GM12878 (cell line): Measurements from ENCODE around the gene JCHAIN. TPM values are rescaled to one million over a fixed set of nuclear protein-coding genes. Genes with fewer than 3 reads are reported as not detected.

Experiments
- ATAC-seq: fragments of 200-7000 bp; cut with Tn5 transposase; 3 replicates; pipeline ENCODE4 v1.9.1; 2020; ENCODE audit warnings: mild to moderate bottlenecking, moderate library complexity
- BruUV-seq: library from RNA; stranded (reverse); fragments of 400-500 nt; replicated peaks from 2 replicates; lab custom pipeline; 2021; lab: Mats Ljungman, UMichigan
- CTCF ChIA-PET: fragments of 300-600 bp; sonication (Branson Sonifier 250); formaldehyde crosslinking; extraction: SDS; loops from one replicate; lab custom pipeline; 2021; ENCODE audit warnings: inconsistent platforms; lab: Yijun Ruan, JAX
- POLR2A ChIA-PET: fragments of 350-600 bp; formaldehyde crosslinking; extraction: SDS; loops from one replicate; lab custom pipeline; 2021; ENCODE audit warnings: inconsistent platforms; lab: Charles Lee
- RAD21 ChIA-PET: fragments of 300-600 bp; sonication (Branson Sonifier 250); formaldehyde crosslinking; loops from one replicate; lab custom pipeline; 2023; ENCODE audit warnings: antibody characterized with exemption; ENCODE audit not compliant: unreplicated experiment; lab: Charles Lee
- SMC1A ChIA-PET: fragments of 300-600 bp; sonication (Branson Sonifier 250); formaldehyde crosslinking; loops from one replicate; lab custom pipeline; 2023; ENCODE audit not compliant: unreplicated experiment, uncharacterized antibody; lab: Charles Lee
- DNase-seq: peaks from one replicate; pipeline ENCODE4 v3.0.0-alpha.2; 2011; ENCODE audit warnings: low read depth, low spot score
- FAIRE-seq: peaks from 3 replicates; lab custom pipeline; 2011; peaks lifted over from hg19 to GRCh38; lab: Jason Lieb, UNC
- H2AFZ ChIP-seq: 2 replicates; pipeline ENCODE4 v1.6.0; 2011; ENCODE audit warnings: low read depth, low read length, control low read depth; ENCODE audit not compliant: control insufficient read depth
- H3K27ac ChIP-seq: 2 replicates; pipeline ENCODE4 v1.5.1; 2011; ENCODE audit warnings: control low read depth; ENCODE audit not compliant: control insufficient read depth, insufficient read depth
- H3K27me3 ChIP-seq, 2 experiments: replicated peaks in 1 of 2; 2 replicates each; pipeline versions ENCODE4 v1.6.0 to v1.6.1; 2011; ENCODE audit warnings: low read length in 1 of 2; ENCODE audit not compliant: control insufficient read depth in 2 of 2, insufficient read depth in 2 of 2
- H3K36me3 ChIP-seq, 2 experiments: 2 replicates each; pipeline ENCODE4 v1.5.1; 2011; ENCODE audit warnings: low read length in 1 of 2; ENCODE audit not compliant: control insufficient read depth in 2 of 2, insufficient read depth in 2 of 2
- H3K4me1 ChIP-seq: 2 replicates; pipeline ENCODE4 v1.6.1; 2011; ENCODE audit warnings: mild to moderate bottlenecking, low read length, moderate library complexity, mixed read lengths; ENCODE audit not compliant: control insufficient read depth, insufficient read depth
- H3K4me2 ChIP-seq: 2 replicates; pipeline ENCODE4 v1.6.0; 2011; ENCODE audit warnings: control low read depth; ENCODE audit not compliant: control insufficient read depth, insufficient read depth
- H3K4me3 ChIP-seq: fragments of 200-600 bp; sonication (generic); 2 replicates; pipeline ENCODE4 v1.5.1; 2016
- H3K79me2 ChIP-seq: 2 replicates; pipeline ENCODE4 v1.6.0; 2011; ENCODE audit warnings: low read length; ENCODE audit not compliant: control insufficient read depth, insufficient read depth
- H3K9ac ChIP-seq: 2 replicates; pipeline ENCODE4 v1.8.0; 2011; ENCODE audit warnings: low read length, control low read depth, mixed read lengths; ENCODE audit not compliant: control insufficient read depth, insufficient read depth
- H3K9me3 ChIP-seq: replicated peaks from 3 replicates; pipeline ENCODE4 v1.5.1; 2011; ENCODE audit warnings: mild to moderate bottlenecking, low read length; ENCODE audit not compliant: control insufficient read depth, insufficient read depth
- H4K20me1 ChIP-seq: 2 replicates; pipeline ENCODE4 v1.6.0; 2011; ENCODE audit not compliant: control insufficient read depth, insufficient read depth
- ASH2L ChIP-seq: fragments of 300-600, 200-600 bp; sonication (generic); IDR thresholded peaks from 2 replicates; pipeline ENCODE4 v1.6.1; 2017; ENCODE audit warnings: low read depth, mild to moderate bottlenecking, borderline replicate concordance
- CHD4 ChIP-seq: fragments of 200-600 bp; sonication (generic); IDR thresholded peaks from 2 replicates; pipeline ENCODE4 v1.6.1; 2016; ENCODE audit warnings: mild to moderate bottlenecking
- EZH2 ChIP-seq: IDR thresholded peaks from 2 replicates; pipeline ENCODE4 v1.6.1; 2012; ENCODE audit warnings: low read depth, mild to moderate bottlenecking, control low read depth, inconsistent platforms, low read length, borderline replicate concordance; ENCODE audit not compliant: control insufficient read depth
- MEF2B ChIP-seq: fragments of 450-650 bp; IDR thresholded peaks from 2 replicates; pipeline ENCODE4 v1.6.1; 2018; ENCODE audit warnings: mild to moderate bottlenecking, moderate library complexity; ENCODE audit not compliant: partially characterized antibody, poor library complexity, severe bottlenecking
- MTA3 ChIP-seq: IDR thresholded peaks from 2 replicates; pipeline ENCODE4 v1.6.1; 2012; ENCODE audit warnings: low read length, inconsistent platforms, borderline replicate concordance
- NFYB ChIP-seq: IDR thresholded peaks from 2 replicates; pipeline ENCODE4 v1.6.1; 2011; ENCODE audit warnings: low read depth, mild to moderate bottlenecking, low read length, improper control_type of control experiment, moderate library complexity; ENCODE audit not compliant: insufficient read depth
- POLR2AphosphoS5 ChIP-seq: IDR thresholded peaks from 2 replicates; pipeline ENCODE4 v1.6.1; 2011; ENCODE audit warnings: mild to moderate bottlenecking, low read length, inconsistent platforms
- RELA ChIP-seq: fragments of 450-650 bp; IDR thresholded peaks from 2 replicates; pipeline ENCODE4 v1.8.0; 2014; ENCODE audit warnings: borderline replicate concordance; ENCODE audit not compliant: partially characterized antibody
- SUZ12 ChIP-seq: fragments of 200-600 bp; sonication (generic); IDR thresholded peaks from one replicate; pipeline ENCODE4 v1.6.1; 2018; ENCODE audit warnings: antibody characterized with exemption, mild to moderate bottlenecking; ENCODE audit not compliant: unreplicated experiment
- TARDBP ChIP-seq: IDR thresholded peaks from 2 replicates; pipeline ENCODE4 v1.6.1; 2016; ENCODE audit warnings: borderline replicate concordance
- YBX1 ChIP-seq: fragments of 450-650 bp; IDR thresholded peaks from 2 replicates; pipeline ENCODE4 v1.6.1; 2016; ENCODE audit warnings: antibody characterized with exemption
- ZNF217 ChIP-seq: fragments of 450-650 bp; IDR thresholded peaks from 2 replicates; pipeline ENCODE4 v1.6.1; 2017; ENCODE audit warnings: antibody characterized with exemption, mild to moderate bottlenecking
- WGBS: methylation state at CpG from one replicate; pipeline ENCODE4 v1.1.6; 2016; ENCODE audit warnings: low lambda C conversion rate; ENCODE audit not compliant: insufficient replicate concordance, insufficient coverage; ENCODE audit errors: missing lambda C conversion rate; 5-methylcytosine and 5-hydroxymethylcytosine counted together
- in situ Hi-C: fragments of 300-500 bp; cut with MboI; formaldehyde crosslinking; loops from 9 replicates; pipeline ENCODE4 v1.14.3; 2018; ENCODE audit warnings: mixed read lengths
- intact Hi-C: fragments of 100-400 bp; cut with micrococcal nuclease; formaldehyde crosslinking; loops from one replicate; pipeline ENCODE4 v1.14.2; 2022; ENCODE audit not compliant: unreplicated experiment
- polyA plus RNA-seq, 11 experiments: library from polyadenylated mRNA; depleted of rRNA in 4 of 11; unstranded in 6 of 11; stranded (reverse) in 5 of 11; fragments of >200 nt; fragmentation: Nextera tagmentation in 4 of 11; fragmentation: Illumina TruSeq in 1 of 11; extraction: Ambion mirVana in 4 of 11; extraction: Trizol in 1 of 11; gene quantifications; 1 replicate in 1 of 11; 2 replicates in 10 of 11; pipeline versions ENCODE4 v1.2.1 to v1.2.3, GENCODE V29; 2011 to 2016; ENCODE audit warnings: inconsistent platforms in 2 of 11, missing spikeins in 2 of 11, low read depth in 1 of 11
- total RNA-seq, 4 experiments: library from RNA; depleted of rRNA in 3 of 4; stranded (reverse); fragments of >200 nt in 3 of 4; fragmentation: Illumina TruSeq in 1 of 4; extraction: Trizol in 1 of 4; gene quantifications; 2 replicates each; pipeline versions ENCODE4 v1.2.1 to v1.2.3, GENCODE V29; 2013 to 2021
- TF ChIP-seq, protein P1 (sequence below): IDR thresholded peaks from 2 replicates; pipeline ENCODE4 v1.6.1; 2012; ENCODE audit warnings: low read depth, low read length, improper control_type of control experiment
- TF ChIP-seq, protein P2 (sequence below): fragments of 150-350 bp; IDR thresholded peaks from 2 replicates; pipeline ENCODE4 v1.6.1; 2014; ENCODE audit warnings: mild to moderate bottlenecking, low read depth, low read length

Gene JCHAIN
- total and polyA plus RNA-seq, 10 of the 15 experiments (the other 5 are each of a cell fraction or from before 2014, with no cell fraction given) = 188 to 1,045 (median 486) TPM

GRCh38 chr4:70632028-70632427 lies 34.3 kb downstream of the JCHAIN start:
- no peak overlapping the region for H3K4me3 ChIP-seq
- H3K27me3 ChIP-seq = no peaks in the 10 kb centered on the region
- no peak overlapping the region for H3K4me2 ChIP-seq
- intact Hi-C loops = no loop called here
- no peaks in the 10 kb centered on the region for H3K4me1 ChIP-seq
- no peak for FAIRE-seq
- no peak overlapping the region for H2AFZ ChIP-seq
- no peak for DNase-seq
- RAD21 ChIA-PET = no interaction called here
- H3K27ac ChIP-seq = no peak overlapping the region
- CTCF ChIA-PET = interaction anchor here (0.6 kb wide), 2 partner anchors 10 to 551 kb away, joined by 3 read pairs; no protein-coding TSS in a partner anchor
- no peaks in the 10 kb centered on the region for H3K79me2 ChIP-seq
- H3K9me3 ChIP-seq = no peaks in the 10 kb centered on the region
- 15% methylated on average over 1 of the region's 1 CpG for WGBS
- no peaks in the 10 kb centered on the region for H4K20me1 ChIP-seq
- H3K36me3 ChIP-seq = no peaks in the 10 kb centered on the region
- SMC1A ChIA-PET = no interaction called here
- no peak overlapping the region for H3K9ac ChIP-seq
- no peak for TF ChIP-seq MEF2B
- TF ChIP-seq, all 136 proteins: peak for 0
- no TSS peak for BruUV-seq
- no peak for ATAC-seq
- in situ Hi-C loops = no loop called here
- POLR2A ChIA-PET = no interaction called here

GRCh38 chr4:70630162-70630561 lies 36.1 kb downstream of the JCHAIN start:
- H3K36me3 ChIP-seq = no peaks in the 10 kb centered on the region
- H3K4me2 ChIP-seq = no peak overlapping the region
- H3K9ac ChIP-seq = no peak overlapping the region
- no peaks in the 10 kb centered on the region for H4K20me1 ChIP-seq
- intact Hi-C loops (no loop called here), in situ Hi-C loops (no loop called here)
- ChIA-PET POLR2A (no interaction called here), SMC1A (interaction anchor here (4.3 kb wide), 1 partner anchor 14 kb away, joined by 20 read pairs; no protein-coding TSS in a partner anchor), CTCF (no interaction called here), RAD21 (no interaction called here)
- no peaks in the 10 kb centered on the region for H3K9me3 ChIP-seq
- FAIRE-seq = no peak
- H3K4me3 ChIP-seq = no peak overlapping the region
- H2AFZ ChIP-seq = no peak overlapping the region
- DNase-seq = no peak
- H3K4me1 ChIP-seq = no peaks in the 10 kb centered on the region
- H3K79me2 ChIP-seq = no peaks in the 10 kb centered on the region
- BruUV-seq = no TSS peak
- no peak overlapping the region for H3K27ac ChIP-seq
- ATAC-seq = no peak
- WGBS = 32% methylated on average over 3 of the region's 3 CpGs
- no peaks in the 10 kb centered on the region for H3K27me3 ChIP-seq
- no peak for TF ChIP-seq ZNF217
- TF ChIP-seq ASH2L = no peak
- TF ChIP-seq RELA = no peak
- TF ChIP-seq YBX1 = no peak
- TF ChIP-seq SUZ12 = no peak
- no peak for TF ChIP-seq TARDBP
- TF ChIP-seq EZH2 = no peak
- TF ChIP-seq MTA3 = no peak
- no peak for TF ChIP-seq CHD4
- TF ChIP-seq NFYB = no peak
- TF ChIP-seq, protein P1, sequence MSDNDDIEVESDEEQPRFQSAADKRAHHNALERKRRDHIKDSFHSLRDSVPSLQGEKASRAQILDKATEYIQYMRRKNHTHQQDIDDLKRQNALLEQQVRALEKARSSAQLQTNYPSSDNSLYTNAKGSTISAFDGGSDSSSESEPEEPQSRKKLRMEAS = no peak
- TF ChIP-seq POLR2AphosphoS5 = no peak
- TF ChIP-seq, protein P2, sequence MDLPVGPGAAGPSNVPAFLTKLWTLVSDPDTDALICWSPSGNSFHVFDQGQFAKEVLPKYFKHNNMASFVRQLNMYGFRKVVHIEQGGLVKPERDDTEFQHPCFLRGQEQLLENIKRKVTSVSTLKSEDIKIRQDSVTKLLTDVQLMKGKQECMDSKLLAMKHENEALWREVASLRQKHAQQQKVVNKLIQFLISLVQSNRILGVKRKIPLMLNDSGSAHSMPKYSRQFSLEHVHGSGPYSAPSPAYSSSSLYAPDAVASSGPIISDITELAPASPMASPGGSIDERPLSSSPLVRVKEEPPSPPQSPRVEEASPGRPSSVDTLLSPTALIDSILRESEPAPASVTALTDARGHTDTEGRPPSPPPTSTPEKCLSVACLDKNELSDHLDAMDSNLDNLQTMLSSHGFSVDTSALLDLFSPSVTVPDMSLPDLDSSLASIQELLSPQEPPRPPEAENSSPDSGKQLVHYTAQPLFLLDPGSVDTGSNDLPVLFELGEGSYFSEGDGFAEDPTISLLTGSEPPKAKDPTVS = no peak
